HG03064 (cell line): ENCODE results near the gene NOXA1.

Experiments
- ATAC-seq: cut with Tn5 transposase; IDR thresholded peaks from one replicate; pipeline ENCODE4 v1.9.1; 2021; ENCODE audit warnings: low read depth; ENCODE audit not compliant: unreplicated experiment

Gene NOXA1

GRCh38 chr9:137423514-137424291 is 510 bp downstream of the NOXA1 start:
- ATAC-seq = peak; percentile 11

- ATAC-seq = no peak
Measured at GRCh38 chr9:137426018-137426681, 3.0 kb downstream of the NOXA1 start.

- no peak for ATAC-seq
Measured at GRCh38 chr9:137427454-137428310, 4.5 kb downstream of the NOXA1 start.

- ATAC-seq = no peak
Measured at GRCh38 chr9:137428311-137428630, 5.1 kb downstream of the NOXA1 start.

- no peak for ATAC-seq
Measured at GRCh38 chr9:137428841-137429545, 5.8 kb downstream of the NOXA1 start.

GRCh38 chr9:137429546-137429890 is 6.3 kb downstream of the NOXA1 start:
- no peak for ATAC-seq

GRCh38 chr9:137429974-137430722 is 7.0 kb downstream of the NOXA1 start:
- ATAC-seq = no peak

GRCh38 chr9:137430723-137431415 is 7.7 kb downstream of the NOXA1 start:
- no peak for ATAC-seq

GRCh38 chr9:137431416-137431931 is 8.3 kb downstream of the NOXA1 start:
- no peak for ATAC-seq

GRCh38 chr9:137432687-137433348 is 9.6 kb downstream of the NOXA1 start:
- ATAC-seq = no peak

- no peak for ATAC-seq
Measured at GRCh38 chr9:137433349-137433915, 10.2 kb downstream of the NOXA1 start.

GRCh38 chr9:137433916-137434431 is 10.8 kb downstream of the NOXA1 start:
- no peak for ATAC-seq

GRCh38 chr9:137434498-137435380 is 11.5 kb downstream of the NOXA1 start:
- ATAC-seq = no peak

GRCh38 chr9:137435381-137435891 is 12.2 kb downstream of the NOXA1 start:
- no peak for ATAC-seq

GRCh38 chr9:137435980-137436760 is 13.0 kb downstream of the NOXA1 start:
- no peak for ATAC-seq
